Left renal pelvis (tissue), 4 donors: ENCODE results near the gene C12orf43. TPM values are rescaled to one million over a fixed set of nuclear protein-coding genes. Genes with fewer than 3 reads are reported as not detected.

Experiments used
- polyA plus RNA-seq, 4 donors: library from polyadenylated mRNA; unstranded; fragments of 120-200 nt; gene quantifications; one replicate each; pipeline ENCODE4 v1.2.1, GENCODE V29; 2013; ENCODE audit not compliant: insufficient read length in 4 of 4

The C12orf43 gene
- polyA plus RNA-seq, 4 donors, result 16.2 to 19.8 (median 16.7) TPM

Other genes with a start within 250 kb of the C12orf43 start
- gene SPPL3, start 112.1 kb downstream of the C12orf43 start, polyA plus RNA-seq, result 10 to 100 TPM; 73.1 to 93.3 (median 85.5) TPM
- 10 to 100 TPM in 2 of 4 donors, 1 to 10 TPM in 1, under 1 TPM in 1; 0.22 to 20.9 (median 11.1) TPM for gene HNF1A, start 37.9 kb downstream of the C12orf43 start, polyA plus RNA-seq
- gene OASL, start 22.8 kb upstream of the C12orf43 start, polyA plus RNA-seq, result under 1 TPM; 0.12 to 0.63 (median 0.20) TPM
- 1 to 10 TPM in 3 of 4 donors, under 1 TPM in 1; 0.63 to 1.4 (median 1.2) TPM for gene P2RX7, start 116.4 kb upstream of the C12orf43 start, polyA plus RNA-seq
- gene P2RX4, start 193.6 kb upstream of the C12orf43 start, polyA plus RNA-seq, result 10 to 100 TPM; 23.9 to 39.9 (median 30.6) TPM